Epithelial cell of esophagus (primary cell): ENCODE results near the gene RRP12.

Experiments used
- DNase-seq: peaks from one replicate; pipeline ENCODE4 v3.0.0; 2010; ENCODE audit warnings: low read depth
- H3K4me3 ChIP-seq: 2 replicates; pipeline ENCODE4 v1.5.1; 2011; ENCODE audit warnings: mild to moderate bottlenecking, low read length, control low read depth
- CTCF ChIP-seq: IDR thresholded peaks from 2 replicates; pipeline ENCODE4 v1.5.1; 2011; ENCODE audit warnings: low read depth, mild to moderate bottlenecking, low read length, control low read depth, inconsistent platforms; ENCODE audit not compliant: insufficient read depth; ENCODE audit errors: missing control alignments

The RRP12 gene

DNA sequence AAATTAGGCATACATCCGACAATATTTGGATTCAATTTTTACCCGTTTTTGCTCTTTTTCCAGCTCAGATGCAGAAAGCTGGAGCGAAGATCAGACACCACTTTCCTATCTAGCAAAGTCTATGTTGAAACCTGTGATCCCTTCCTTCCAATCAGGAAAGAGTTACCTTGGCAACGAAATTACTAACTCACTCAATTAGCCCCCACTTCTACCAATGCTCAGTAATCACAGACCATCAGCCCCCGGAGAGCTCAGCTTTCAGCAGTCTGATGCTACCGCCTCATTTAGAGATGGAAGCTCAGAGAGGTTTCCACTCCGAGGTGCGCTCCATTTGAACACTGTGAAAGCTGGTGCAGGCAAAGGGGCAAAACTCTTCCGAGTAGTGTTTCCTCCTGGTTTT is 75.4 kb downstream of the RRP12 start:
- no peak for TF ChIP-seq CTCF
- no peak for DNase-seq
- no peak overlapping the region for H3K4me3 ChIP-seq

DNA sequence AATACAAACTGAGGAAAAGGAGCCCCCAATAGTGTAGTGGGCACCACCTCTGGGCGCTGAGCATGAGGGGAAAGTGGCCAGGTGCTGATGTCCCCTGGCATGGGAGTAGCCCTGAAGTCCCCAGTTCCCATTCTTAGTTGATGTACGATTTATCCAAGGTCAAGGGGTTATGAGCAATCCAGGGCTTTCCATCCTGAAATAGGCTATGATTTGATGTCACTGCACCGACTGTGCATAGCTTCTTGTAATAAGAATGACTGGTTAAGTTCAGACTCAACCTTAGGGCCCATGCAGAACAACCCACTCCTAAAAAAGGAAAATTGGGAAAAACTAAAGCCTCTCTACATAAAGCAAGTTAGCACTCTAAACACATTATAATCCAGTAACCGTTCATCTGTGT is 77.6 kb downstream of the RRP12 start:
- no peak for DNase-seq
- no peak overlapping the region for H3K4me3 ChIP-seq
- no peak for TF ChIP-seq CTCF

DNA sequence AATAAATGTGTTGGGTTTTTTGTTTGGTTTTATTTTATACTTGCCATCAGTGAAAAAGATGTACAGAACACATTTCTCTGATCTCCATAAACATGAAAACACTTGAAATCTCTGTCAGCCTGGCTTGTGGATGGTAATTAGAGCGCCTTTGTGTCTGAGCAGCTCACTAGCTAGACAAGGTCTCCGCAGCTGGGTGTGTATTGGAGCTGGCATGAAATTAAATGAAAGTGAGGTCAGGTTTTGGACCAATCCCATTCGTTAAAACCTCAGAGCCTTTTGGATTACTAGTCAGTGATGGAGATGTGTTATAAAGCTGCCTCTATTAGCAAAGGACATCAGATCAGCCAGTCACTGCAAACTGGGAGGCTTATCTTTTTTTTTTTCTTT is 79.3 kb downstream of the RRP12 start:
- no peak for DNase-seq
- no peak for TF ChIP-seq CTCF
- H3K4me3 ChIP-seq = no peak overlapping the region

GRCh38 chr10:97321032-97321803 is 79.9 kb downstream of the RRP12 start:
- DNase-seq = no peak
- H3K4me3 ChIP-seq = no peak overlapping the region
- no peak for TF ChIP-seq CTCF

DNA sequence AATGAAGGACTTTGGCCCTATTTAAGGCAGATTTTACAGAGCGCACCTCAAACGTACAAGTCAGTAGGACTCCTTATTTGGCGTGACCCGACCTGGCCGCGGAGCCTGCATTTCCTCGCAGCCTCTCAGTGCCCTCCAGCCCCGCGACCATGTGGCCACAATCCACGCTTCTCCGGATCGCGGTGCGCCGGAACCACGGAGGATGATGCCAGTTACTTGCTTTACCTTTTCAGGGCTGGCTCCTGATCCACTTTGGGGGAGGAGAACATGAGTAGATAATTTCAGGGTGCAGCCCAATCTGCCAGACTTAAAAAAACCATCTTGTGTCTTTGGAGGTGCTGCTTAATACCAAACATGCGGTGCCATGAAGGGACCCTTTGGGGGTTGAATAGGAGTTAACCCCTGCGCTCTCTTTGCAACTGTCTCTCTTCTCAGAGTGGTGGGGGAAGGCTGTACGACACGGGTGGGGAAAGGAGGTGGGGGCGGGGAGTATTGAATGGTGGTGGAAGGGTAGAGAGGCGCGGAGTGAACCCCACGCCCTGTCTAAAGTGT is 80.6 kb downstream of the RRP12 start:
- H3K4me3 ChIP-seq = peak overlapping the region; percentile 45
- no peak for DNase-seq
- TF ChIP-seq CTCF = no peak

DNA sequence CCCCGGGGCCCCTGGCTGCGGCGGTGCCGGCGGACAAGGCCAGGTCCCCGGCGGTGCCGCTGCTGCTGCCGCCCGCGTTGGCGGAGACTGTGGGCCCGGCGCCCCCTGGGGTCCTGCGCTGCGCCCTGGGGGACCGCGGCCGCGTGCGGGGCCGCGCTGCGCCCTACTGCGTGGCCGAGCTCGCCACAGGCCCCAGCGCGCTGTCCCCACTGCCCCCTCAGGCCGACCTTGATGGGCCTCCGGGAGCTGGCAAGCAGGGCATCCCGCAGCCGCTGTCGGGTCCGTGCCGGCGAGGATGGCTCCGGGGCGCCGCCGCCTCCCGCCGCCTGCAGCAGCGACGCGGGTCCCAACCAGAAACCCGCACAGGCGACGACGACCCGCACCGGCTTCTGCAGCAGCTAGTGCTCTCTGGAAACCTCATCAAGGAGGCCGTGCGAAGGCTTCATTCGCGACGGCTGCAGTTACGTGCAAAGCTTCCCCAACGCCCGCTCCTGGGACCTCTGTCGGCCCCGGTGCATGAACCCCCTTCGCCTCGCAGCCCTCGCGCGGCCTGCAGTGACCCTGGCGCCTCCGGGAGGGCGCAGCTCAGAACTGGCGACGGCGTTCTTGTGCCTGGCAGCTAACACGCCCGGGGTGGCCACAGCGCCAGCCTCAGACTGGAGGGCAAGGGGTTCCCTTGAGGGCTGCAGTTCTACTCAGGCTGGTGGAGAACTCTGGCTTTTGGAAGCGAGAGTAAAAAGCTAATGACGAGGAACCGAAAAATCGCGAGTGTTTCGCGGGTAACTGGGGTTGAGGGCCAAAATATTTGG is 81.3 kb downstream of the RRP12 start:
- no peak for TF ChIP-seq CTCF
- peak; percentile 32 for DNase-seq
- peak overlapping the region; percentile 69 for H3K4me3 ChIP-seq
